Measurements from ENCODE around the gene ERCC8. TPM values are rescaled to one million over a fixed set of nuclear protein-coding genes. Genes with fewer than 3 reads are reported as not detected.

Gene ERCC8
- total RNA-seq, 1 donor from 2014 or later, result 9.8 TPM

DNA sequence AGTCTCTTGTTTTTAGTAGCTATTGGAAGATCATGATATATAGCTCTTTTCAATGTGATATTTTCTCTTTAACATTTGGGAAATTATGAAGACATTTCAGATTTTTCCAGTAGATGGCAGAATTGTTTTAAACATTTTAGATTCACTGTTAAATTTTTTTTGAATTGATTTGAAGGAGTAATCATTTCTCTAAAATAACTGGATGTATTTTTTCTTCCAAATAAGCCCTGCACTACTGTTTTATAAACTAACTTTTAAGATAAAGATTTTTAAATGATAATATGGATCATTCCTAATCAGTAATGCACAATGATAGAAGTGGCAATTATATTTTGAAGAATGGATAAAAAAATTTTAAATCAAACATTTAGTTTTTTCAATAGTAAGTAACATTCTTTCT, 14.3 kb upstream of the ERCC8 start:
- no peak for DNase-seq (ENCODE audit: low spot score)
- H3K27me3 Mint-ChIP-seq (ENCODE audit: insufficient read depth), result no peaks in the 10 kb centered on the region
- no peaks in the 10 kb centered on the region for H3K36me3 Mint-ChIP-seq (ENCODE audit: low read depth)
- peaks cover 3% of the 10 kb centered on the region for H3K9me3 Mint-ChIP-seq
- H3K27ac Mint-ChIP-seq, result no peak overlapping the region
- no peak overlapping the region for H3K4me3 Mint-ChIP-seq
- H3K4me1 Mint-ChIP-seq (ENCODE audit: low read depth), result no peaks in the 10 kb centered on the region
- intact Hi-C loops (cut with micrococcal nuclease), result loop anchor here (2.0 to 5.0 kb wide), 2 partner anchors 98 to 700 kb away; no protein-coding TSS in a partner anchor

- Mint-ChIP-seq H3K4me1 (ENCODE audit: low read depth) (no peaks in the 10 kb centered on the region), H3K27me3 (ENCODE audit: insufficient read depth) (no peaks in the 10 kb centered on the region), H3K36me3 (ENCODE audit: low read depth) (no peaks in the 10 kb centered on the region), H3K4me3 (no peak overlapping the region), H3K27ac (no peak overlapping the region), H3K9me3 (peaks cover 3% of the 10 kb centered on the region)
- no peak for DNase-seq (ENCODE audit: low spot score)
- intact Hi-C loops (cut with micrococcal nuclease), result loop anchor here (2.0 to 5.0 kb wide), 2 partner anchors 99 to 700 kb away; no protein-coding TSS in a partner anchor
Observed at GRCh38 chr5:60958712-60959111, 13.8 kb upstream of the ERCC8 start.

DNA sequence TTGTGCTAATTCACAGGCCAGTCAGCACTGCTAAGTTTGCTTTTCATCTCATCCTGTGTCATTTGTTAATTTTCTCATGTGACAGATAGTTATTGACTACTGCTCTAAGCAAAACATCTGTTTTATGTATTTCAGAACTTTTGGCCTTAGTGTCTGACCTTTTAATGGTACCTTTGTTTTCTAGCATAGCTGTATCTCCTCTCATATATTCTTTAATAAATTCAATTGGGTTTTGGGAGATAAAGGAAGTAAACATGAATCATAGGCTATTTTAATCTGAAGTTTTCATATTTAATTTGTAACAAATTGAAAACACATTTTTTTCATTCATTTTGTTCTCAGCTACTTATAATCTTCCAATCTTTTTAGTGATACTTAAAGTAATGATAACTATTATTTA, 13.2 kb upstream of the ERCC8 start:
- no peaks in the 10 kb centered on the region for H3K4me1 Mint-ChIP-seq (ENCODE audit: low read depth)
- H3K27me3 Mint-ChIP-seq (ENCODE audit: insufficient read depth), result no peaks in the 10 kb centered on the region
- no peak for DNase-seq (ENCODE audit: low spot score)
- intact Hi-C loops (cut with micrococcal nuclease), result loop anchor here (2.0 to 5.0 kb wide), 2 partner anchors 99 to 701 kb away; no protein-coding TSS in a partner anchor
- no peak overlapping the region for H3K4me3 Mint-ChIP-seq
- peaks cover 3% of the 10 kb centered on the region for H3K9me3 Mint-ChIP-seq
- no peak overlapping the region for H3K27ac Mint-ChIP-seq
- H3K36me3 Mint-ChIP-seq (ENCODE audit: low read depth), result no peaks in the 10 kb centered on the region

DNA sequence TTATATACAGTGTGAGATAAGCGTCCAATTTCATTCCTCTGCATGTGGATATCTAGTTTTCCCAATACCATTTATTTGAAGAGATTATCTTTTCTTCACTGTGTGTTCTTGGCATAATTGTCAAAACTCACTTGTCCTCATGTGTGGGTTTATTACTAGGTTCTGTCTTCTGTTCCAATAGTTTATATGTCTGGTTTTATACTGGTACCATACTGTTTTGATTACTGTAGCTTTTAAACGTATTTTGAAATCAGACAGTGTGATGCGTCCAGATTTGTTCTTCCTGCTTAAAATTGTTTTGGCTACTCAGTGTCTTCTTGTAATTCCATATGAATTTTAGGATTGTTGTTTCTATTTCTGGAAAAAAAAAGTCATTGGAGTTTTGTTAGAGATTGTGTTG, 10.4 kb upstream of the ERCC8 start:
- Mint-ChIP-seq H3K27ac (no peak overlapping the region), H3K36me3 (ENCODE audit: low read depth) (no peaks in the 10 kb centered on the region), H3K9me3 (peaks cover 3% of the 10 kb centered on the region), H3K4me1 (ENCODE audit: low read depth) (no peaks in the 10 kb centered on the region), H3K4me3 (no peak overlapping the region), H3K27me3 (ENCODE audit: insufficient read depth) (no peaks in the 10 kb centered on the region)
- DNase-seq (ENCODE audit: low spot score), result no peak
- intact Hi-C loops (cut with micrococcal nuclease), result loop anchor here (5.0 kb wide), 1 partner anchor 102 kb away; no protein-coding TSS in a partner anchor

DNA sequence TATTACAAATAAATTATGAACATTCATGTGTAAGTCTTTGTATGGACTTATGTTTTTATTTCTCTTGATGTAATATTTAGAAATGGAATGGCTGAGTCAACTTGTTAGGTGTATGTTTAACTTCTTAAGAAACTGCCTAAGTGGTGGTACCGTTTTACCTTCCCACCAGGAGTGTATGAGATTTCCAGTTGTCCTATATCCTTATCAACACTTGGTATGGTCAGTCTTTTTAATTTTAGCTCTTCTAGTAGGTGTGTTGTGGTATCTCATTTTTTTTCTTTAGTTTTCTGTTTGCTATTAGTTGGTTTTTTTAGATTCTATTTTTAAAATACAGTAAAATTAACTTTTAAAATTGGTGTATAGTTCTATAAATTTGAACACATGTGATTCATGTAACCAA, 3.9 kb upstream of the ERCC8 start:
- Mint-ChIP-seq H3K27me3 (ENCODE audit: insufficient read depth) (no peaks in the 10 kb centered on the region), H3K4me1 (ENCODE audit: low read depth) (peaks cover 22% of the 10 kb centered on the region), H3K36me3 (ENCODE audit: low read depth) (peaks cover 2% of the 10 kb centered on the region), H3K4me3 (no peak overlapping the region), H3K9me3 (no peaks in the 10 kb centered on the region), H3K27ac (no peak overlapping the region)
- DNase-seq (ENCODE audit: low spot score), result no peak
- intact Hi-C loops (cut with micrococcal nuclease), result loop anchor here (5.0 kb wide), 1 partner anchor 271 kb away; no protein-coding TSS in a partner anchor

- Mint-ChIP-seq H3K4me1 (ENCODE audit: low read depth) (peaks cover 22% of the 10 kb centered on the region), H3K27ac (no peak overlapping the region), H3K27me3 (ENCODE audit: insufficient read depth) (no peaks in the 10 kb centered on the region)
Observed at GRCh38 chr5:60945813-60946187, 930 bp upstream of the ERCC8 start.

GRCh38 chr5:60943624-60944023, 1.2 kb downstream of the ERCC8 start:
- H3K9me3 Mint-ChIP-seq, result no peaks in the 10 kb centered on the region
- no peaks in the 10 kb centered on the region for H3K27me3 Mint-ChIP-seq (ENCODE audit: insufficient read depth)
- H3K36me3 Mint-ChIP-seq (ENCODE audit: low read depth), result peaks cover 2% of the 10 kb centered on the region
- peaks cover 16% of the 10 kb centered on the region for H3K4me1 Mint-ChIP-seq (ENCODE audit: low read depth)
- DNase-seq (ENCODE audit: low spot score), result no peak
- no peak overlapping the region for H3K4me3 Mint-ChIP-seq
- intact Hi-C loops (cut with micrococcal nuclease), result loop anchor here (2.0 kb wide), 2 partner anchors 219 to 1459 kb away; partner anchors contain the start of genes DIMT1 and SMIM15
- no peak overlapping the region for H3K27ac Mint-ChIP-seq

More at GRCh38 chr5:60945813-60946187, 930 bp upstream of the ERCC8 start:
- H3K9me3 Mint-ChIP-seq, result no peaks in the 10 kb centered on the region
- peaks cover 2% of the 10 kb centered on the region for H3K36me3 Mint-ChIP-seq (ENCODE audit: low read depth)
- no peak overlapping the region for H3K4me3 Mint-ChIP-seq
- peak; percentile 25 for DNase-seq (ENCODE audit: low spot score)
- intact Hi-C loops (cut with micrococcal nuclease), result loop anchor here (1.0 to 5.0 kb wide), 6 partner anchors 217 to 1457 kb away; partner anchors contain the start of genes DEPDC1B, DIMT1, SMIM15 and ZSWIM6

GRCh38 chr5:60929024-60929423, 15.8 kb downstream of the ERCC8 start:
- intact Hi-C loops (cut with micrococcal nuclease), result loop anchor here (2.0 kb wide), 1 partner anchor 250 kb away; no protein-coding TSS in a partner anchor
- Mint-ChIP-seq H3K27me3 (ENCODE audit: insufficient read depth) (no peaks in the 10 kb centered on the region), H3K9me3 (no peaks in the 10 kb centered on the region), H3K4me1 (ENCODE audit: low read depth) (no peaks in the 10 kb centered on the region), H3K4me3 (no peak overlapping the region), H3K27ac (no peak overlapping the region), H3K36me3 (ENCODE audit: low read depth) (peaks cover 10% of the 10 kb centered on the region)
- no peak for DNase-seq (ENCODE audit: low spot score)

DNA sequence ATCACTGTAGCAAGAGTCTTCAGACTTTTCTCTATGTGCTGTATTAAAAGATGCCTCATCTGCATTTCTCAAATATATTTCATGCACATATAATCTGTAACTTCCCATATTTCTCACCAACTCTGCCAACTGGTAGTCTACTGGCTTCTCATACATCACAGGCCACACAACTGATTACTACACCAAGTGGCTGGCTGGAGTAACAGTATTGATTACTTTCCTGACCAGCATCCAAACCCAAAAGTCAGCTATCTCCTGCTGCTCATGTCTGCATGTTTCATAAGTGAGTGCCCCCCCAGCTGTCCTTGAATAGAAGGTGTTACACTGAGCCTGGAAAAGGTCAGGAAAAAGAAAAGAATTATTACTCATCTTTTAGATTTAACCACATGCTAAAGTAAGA, 17.4 kb downstream of the ERCC8 start:
- Mint-ChIP-seq H3K27ac (no peak overlapping the region), H3K4me3 (no peak overlapping the region), H3K27me3 (ENCODE audit: insufficient read depth) (no peaks in the 10 kb centered on the region), H3K36me3 (ENCODE audit: low read depth) (peaks cover 10% of the 10 kb centered on the region), H3K9me3 (no peaks in the 10 kb centered on the region), H3K4me1 (ENCODE audit: low read depth) (no peaks in the 10 kb centered on the region)
- DNase-seq (ENCODE audit: low spot score), result no peak
- intact Hi-C loops (cut with micrococcal nuclease), result no loop called here

DNA sequence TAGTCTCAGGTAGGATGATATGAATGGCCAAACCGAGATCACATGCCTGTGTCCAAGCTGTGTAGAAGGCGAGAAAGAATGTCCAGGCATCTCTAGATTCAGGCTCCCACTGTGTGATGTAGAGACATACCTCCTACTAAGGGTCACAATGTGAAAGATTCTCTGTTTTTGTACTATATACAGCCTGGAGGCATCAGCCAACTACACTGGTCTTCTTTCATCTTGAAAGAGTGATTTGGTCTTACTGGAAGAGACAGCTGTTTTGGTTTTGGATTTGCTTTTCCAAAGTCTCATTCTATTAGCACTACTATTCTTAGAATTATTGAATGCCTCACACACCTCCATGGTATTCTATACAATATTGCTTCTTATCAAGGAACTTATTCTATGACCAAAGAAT, 26.4 kb downstream of the ERCC8 start:
- Mint-ChIP-seq H3K27ac (no peak overlapping the region), H3K4me3 (no peak overlapping the region), H3K36me3 (ENCODE audit: low read depth) (peaks cover 21% of the 10 kb centered on the region), H3K4me1 (ENCODE audit: low read depth) (no peaks in the 10 kb centered on the region), H3K9me3 (no peaks in the 10 kb centered on the region), H3K27me3 (ENCODE audit: insufficient read depth) (no peaks in the 10 kb centered on the region)
- no peak for DNase-seq (ENCODE audit: low spot score)
- intact Hi-C loops (cut with micrococcal nuclease), result no loop called here

DNA sequence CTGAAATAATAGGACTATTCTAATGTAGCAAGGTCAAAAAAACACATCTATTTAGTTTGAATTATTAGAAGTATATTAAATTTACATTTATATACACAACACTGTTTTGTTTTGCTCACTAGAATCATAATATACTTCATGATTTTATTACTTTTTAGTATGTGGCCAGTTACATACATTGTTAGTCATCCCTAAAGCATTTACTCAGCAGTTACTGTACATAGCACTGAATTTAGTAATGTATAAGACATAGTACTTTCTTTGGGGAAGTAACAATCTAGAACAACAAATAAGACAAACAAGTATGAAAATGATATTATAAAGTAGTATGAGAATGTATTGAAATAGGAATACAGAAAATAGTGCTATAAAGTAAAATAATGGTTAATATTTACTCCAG, 28.2 kb downstream of the ERCC8 start:
- intact Hi-C loops (cut with micrococcal nuclease), result no loop called here
- no peak for DNase-seq (ENCODE audit: low spot score)
- Mint-ChIP-seq H3K36me3 (ENCODE audit: low read depth) (peaks cover 24% of the 10 kb centered on the region), H3K27me3 (ENCODE audit: insufficient read depth) (no peaks in the 10 kb centered on the region), H3K27ac (no peak overlapping the region), H3K4me3 (no peak overlapping the region), H3K4me1 (ENCODE audit: low read depth) (no peaks in the 10 kb centered on the region), H3K9me3 (no peaks in the 10 kb centered on the region)

DNA sequence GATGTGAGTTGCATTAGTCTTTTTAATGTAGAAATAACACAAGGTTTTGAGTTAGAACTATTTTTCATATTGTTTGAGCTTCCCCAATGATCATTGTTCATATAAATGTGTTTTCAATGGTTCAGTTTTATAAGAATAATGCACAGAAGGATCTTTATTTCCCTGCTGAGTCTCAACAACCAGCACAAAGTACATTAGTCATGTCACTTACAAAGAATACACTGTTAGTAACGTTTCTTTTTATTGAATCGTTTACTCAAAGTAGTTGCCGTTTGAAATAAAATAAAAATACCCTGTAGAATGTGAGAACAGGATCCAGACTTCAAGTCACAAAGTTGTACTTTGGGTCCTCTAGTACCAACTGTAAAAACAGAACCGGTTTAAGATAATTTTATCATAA, 41.5 kb downstream of the ERCC8 start:
- Mint-ChIP-seq H3K27ac (no peak overlapping the region), H3K4me1 (ENCODE audit: low read depth) (no peaks in the 10 kb centered on the region), H3K36me3 (ENCODE audit: low read depth) (peaks cover 4% of the 10 kb centered on the region), H3K4me3 (no peak overlapping the region), H3K9me3 (no peaks in the 10 kb centered on the region), H3K27me3 (ENCODE audit: insufficient read depth) (no peaks in the 10 kb centered on the region)
- DNase-seq (ENCODE audit: low spot score), result no peak
- intact Hi-C loops (cut with micrococcal nuclease), result no loop called here

GRCh38 chr5:60896991-60897390, 47.9 kb downstream of the ERCC8 start:
- Mint-ChIP-seq H3K9me3 (no peaks in the 10 kb centered on the region), H3K36me3 (ENCODE audit: low read depth) (peaks cover 12% of the 10 kb centered on the region), H3K4me3 (no peak overlapping the region), H3K4me1 (ENCODE audit: low read depth) (no peaks in the 10 kb centered on the region), H3K27me3 (ENCODE audit: insufficient read depth) (no peaks in the 10 kb centered on the region), H3K27ac (no peak overlapping the region)
- intact Hi-C loops (cut with micrococcal nuclease), result no loop called here
- no peak for DNase-seq (ENCODE audit: low spot score)

- no peak for DNase-seq (ENCODE audit: low spot score)
- Mint-ChIP-seq H3K27ac (no peak overlapping the region), H3K27me3 (ENCODE audit: insufficient read depth) (no peaks in the 10 kb centered on the region), H3K9me3 (no peaks in the 10 kb centered on the region), H3K36me3 (ENCODE audit: low read depth) (peaks cover 8% of the 10 kb centered on the region), H3K4me3 (no peak overlapping the region), H3K4me1 (ENCODE audit: low read depth) (no peaks in the 10 kb centered on the region)
- intact Hi-C loops (cut with micrococcal nuclease), result no loop called here
Observed at GRCh38 chr5:60893521-60893920, 51.3 kb downstream of the ERCC8 start.
